HG03457 (cell line): ENCODE measurements around the gene ULBP1.
"Not testable (repeated sequence)": the region's sequence is repeated elsewhere in the genome, so short reads cannot be mapped to it uniquely, and the experiment has no call there.

Experiments used
- ATAC-seq: cut with Tn5 transposase; IDR thresholded peaks from one replicate; pipeline ENCODE4 v1.9.1; 2021; ENCODE audit warnings: moderate number of reproducible peaks; ENCODE audit not compliant: unreplicated experiment

ULBP1 gene

DNA sequence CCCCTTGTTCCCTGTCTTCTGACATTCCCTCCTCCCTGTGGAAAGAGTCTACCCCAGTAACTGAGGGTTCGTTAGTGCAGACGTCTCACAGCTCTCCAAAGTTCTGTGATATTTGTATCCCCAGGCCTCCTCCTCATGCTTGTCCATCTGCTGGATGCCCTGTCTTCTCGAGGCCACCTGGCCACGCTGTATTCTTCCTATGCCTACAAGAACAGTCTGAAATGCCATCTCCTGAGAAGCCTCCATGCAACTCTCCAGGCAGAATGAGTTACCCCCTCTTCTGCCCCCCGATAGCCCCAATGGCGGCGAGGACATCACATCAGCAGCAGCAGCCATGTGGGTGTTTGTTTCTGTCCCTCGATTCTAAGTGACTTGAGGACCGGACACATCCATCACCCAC lies 12.6 kb upstream of the ULBP1 start:
- no peak for ATAC-seq

DNA sequence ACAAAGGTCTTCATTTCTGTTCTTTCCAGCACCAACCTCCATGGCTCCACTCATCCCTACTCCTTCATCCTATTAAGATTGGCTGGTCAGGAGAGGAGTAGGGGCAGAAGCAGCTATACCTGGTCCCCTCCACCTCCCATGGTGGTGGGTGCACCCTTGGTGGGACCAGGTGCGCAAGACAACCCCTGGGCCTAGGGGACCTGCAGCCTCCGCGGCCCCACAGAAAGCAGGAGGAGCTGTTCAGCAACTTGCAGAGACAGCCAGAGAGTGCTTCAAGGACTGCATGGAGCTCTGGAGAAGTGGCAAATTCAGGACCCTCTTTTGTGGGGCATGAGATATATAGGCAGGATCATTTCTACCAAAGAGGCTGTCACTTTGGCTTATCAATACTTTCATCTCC lies 12.1 kb upstream of the ULBP1 start:
- no peak for ATAC-seq

DNA sequence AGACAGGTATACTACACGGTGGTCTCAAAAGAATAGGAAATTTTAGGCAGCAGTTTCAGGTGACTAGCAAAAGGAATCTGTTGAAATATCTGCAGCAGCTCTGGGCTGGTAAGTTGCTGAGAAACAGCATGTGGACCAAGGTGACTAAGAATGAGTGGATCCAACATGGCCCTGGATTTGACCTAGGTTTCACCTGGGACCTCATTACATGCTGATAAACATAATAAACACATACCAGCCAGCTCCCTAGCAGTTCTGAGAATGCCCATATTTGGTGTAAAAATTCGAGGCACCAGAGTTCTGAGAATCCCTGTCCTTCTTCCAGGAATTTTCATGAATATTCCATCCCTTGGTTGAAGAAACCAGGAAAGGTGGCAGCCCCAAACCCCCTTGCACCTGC lies 10.4 kb upstream of the ULBP1 start:
- not testable (repeated sequence) for ATAC-seq

DNA sequence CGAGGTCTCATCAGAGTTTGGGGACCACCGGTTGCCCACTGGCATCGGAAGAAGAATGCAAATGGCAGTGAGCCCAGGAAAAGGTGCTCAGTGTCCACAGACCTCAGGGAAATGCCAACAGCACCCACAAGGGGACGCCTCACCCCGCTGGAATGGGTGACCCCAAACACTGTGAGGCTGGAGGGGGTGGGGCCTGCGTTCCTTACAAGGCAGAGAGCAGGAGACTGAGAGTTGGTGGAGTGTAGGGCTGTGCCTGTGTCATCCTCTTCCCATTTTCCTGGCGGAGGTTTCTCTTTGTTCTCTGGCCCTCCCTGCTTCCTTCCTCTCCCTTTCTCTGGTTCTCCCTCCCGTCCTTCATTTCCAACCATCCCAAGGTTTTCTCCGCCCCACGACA lies 9.8 kb upstream of the ULBP1 start:
- ATAC-seq = not testable (repeated sequence)

DNA sequence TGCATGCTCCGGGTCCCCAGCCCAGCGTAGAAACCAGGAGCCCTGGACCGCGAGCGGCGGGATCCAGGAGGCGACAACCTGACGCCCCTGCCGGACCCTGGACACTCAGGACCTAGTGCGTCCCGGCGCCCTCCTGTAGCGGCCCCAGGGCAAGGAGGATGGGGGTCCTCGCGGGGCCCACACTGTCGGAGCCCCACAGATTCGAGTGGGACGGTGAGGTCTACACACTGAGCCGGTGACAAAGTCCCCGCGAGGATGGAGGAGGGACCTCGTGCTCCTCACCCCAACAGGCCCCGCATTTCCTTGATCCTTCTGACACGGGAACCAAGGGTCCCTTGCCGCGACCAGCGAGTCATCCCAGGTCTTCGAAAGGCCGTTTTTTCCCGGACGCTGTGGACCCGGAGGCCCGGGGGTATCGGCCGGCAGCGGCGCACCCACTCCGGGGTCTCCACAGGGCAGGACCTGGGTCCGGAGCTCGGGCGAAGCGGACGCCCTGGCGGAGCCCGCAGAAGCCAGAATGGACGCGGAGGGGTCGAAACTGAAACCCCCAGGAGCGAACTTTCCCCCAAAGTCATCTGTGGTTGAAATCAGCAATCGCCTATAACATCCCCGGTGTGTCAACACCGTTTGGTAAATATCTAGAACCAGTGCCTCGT lies 9.3 kb upstream of the ULBP1 start:
- ATAC-seq = not testable (repeated sequence)

DNA sequence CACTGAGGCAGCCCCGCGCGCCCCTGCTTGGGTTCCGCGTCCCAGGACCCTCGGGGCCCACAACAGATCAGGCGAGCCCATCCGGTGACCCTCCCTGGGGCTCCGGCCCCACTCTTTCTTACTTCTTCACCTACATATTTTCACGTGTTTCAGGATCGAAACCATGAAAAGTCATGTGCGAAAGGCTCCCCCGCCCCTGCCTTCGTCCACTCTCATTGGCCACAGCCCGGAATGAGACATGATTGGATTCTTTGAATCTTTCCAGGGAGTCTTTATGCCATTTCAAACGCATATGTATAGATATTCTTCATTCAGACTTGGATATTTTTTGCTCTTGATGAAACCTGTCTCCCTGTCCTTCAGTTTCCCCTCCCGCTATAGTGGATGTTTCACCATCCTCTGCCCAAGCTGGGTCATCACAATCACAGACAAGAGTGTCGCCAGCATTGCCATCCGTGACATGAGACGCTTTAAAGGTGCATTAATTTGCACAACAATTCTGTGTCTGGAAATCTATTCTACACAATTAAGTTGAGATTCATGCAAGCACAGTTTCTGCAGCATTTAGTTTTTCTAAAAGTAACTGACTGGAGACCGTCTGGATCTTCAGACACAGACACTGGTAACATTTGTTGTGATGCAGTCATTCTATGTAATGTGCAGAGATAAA lies 8.6 kb upstream of the ULBP1 start:
- not testable (repeated sequence) for ATAC-seq

DNA sequence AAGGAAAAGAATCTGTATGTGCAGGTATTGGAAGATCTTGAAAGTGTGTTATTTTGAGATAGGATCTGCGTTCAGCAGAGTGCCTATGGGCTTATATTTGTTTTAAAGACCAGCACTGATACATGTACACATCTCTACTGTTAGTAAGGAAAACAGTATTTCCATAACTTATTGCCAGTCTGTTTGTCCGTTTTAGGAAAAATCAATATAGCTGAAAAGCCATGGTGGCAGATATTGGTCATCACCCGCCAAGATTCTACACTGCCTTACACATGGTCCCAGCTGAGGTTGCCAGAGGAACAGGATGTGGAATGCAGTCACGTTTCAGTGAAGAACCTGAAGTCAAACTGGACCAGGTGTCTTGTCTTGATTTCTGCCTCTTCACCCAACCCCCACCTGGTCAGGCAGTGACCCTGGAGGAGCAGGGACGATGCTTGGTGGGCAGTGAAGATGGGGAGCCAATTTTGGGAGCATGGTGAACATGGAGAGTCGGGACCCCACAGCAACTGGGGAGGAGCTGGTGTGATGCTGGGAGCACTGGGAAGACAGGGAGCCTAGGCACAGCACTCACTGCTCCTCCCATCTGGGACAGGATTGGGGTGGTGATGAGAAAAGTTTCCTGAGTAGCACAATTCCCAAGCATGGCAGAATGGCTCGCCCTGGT lies 8.0 kb upstream of the ULBP1 start:
- not testable (repeated sequence) for ATAC-seq

DNA sequence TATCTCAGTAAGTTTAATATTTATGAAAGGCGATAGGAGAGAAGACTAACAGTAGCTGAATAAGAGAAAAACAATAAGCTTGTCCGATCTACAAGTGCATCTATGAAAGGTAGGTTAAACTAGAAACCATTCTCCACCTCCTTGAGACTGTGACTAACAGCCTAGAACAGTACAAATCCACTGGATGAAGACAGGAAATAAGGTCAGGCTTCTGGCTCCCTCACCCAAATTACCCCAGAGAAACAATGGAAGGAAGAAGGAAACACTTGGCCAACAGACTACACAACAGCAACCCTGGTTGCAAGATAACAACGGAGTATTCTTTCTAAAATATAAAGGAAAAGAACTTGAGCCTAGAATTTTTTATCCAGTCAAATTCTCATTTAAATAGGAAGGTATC lies 5.6 kb upstream of the ULBP1 start:
- not testable (repeated sequence) for ATAC-seq

DNA sequence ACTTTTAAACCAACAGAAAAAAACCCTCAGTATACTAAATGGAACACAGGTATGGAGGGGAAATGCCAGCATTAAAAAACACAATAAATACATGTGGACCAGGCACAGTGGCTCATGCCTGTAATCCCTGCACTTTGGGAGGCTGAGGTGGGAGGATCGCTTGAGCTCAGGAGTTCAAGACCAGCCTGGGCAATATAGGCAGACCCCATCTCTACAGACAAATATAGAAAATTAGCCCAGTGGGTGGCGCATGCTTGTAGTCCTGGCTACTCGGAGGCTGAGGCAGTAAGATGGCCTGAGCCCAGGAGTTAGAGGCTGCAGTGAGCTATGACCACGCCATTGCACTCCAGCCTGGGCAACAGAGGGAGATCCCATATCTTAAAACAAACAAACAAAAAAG lies 3.9 kb upstream of the ULBP1 start:
- ATAC-seq = not testable (repeated sequence)

DNA sequence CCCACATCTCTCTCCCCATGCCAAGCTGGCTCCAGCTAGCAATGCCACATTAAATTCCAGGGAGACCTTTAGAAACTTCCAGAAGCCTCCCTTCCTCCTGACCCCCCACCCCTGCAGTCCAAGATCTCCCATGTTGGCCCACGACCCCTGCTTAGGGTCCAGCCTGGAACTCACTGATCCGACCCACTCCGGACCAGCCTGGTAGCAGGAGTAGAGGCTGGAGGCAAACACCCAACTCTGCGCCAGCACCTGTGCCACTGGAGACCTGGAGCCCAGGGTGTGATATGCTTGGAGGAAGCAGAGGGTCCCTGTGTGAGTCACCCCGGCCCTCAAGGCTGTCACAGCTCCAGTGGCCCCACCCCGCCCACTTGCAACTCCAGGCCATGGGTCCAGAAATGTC lies 3.3 kb upstream of the ULBP1 start:
- no peak for ATAC-seq

DNA sequence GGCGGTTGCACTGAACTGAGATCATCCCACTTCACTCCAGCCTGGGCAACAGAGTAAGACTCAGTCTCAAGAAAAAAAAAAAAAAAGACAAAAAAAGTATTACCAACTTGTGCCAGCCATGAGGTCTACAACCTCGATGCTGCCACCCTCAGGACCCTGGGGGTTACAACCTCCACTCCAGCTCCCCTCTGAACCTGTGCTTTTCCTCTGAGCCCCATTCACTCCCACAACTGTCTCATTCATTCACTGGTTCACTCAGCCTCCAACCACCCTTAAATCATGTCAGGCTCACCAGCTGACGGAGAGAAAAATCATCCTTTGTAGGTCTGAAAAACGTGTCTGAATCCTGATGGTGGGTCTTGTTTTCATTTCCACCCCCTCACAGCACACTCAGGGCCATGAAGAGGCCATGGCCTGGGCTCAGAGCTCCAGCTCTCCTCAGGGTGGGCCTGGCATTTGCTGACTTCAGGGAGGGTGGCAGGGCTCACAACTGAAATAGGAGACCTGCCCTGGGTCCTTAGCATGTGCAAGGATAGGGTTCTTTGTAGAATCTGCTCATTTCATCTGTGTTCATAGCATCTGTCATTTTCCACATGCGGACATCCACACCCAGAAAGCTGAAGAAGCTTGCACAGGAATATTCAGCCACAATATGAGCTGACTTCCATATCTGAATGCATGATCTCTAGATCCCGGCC lies 1.9 kb upstream of the ULBP1 start:
- ATAC-seq = no peak

DNA sequence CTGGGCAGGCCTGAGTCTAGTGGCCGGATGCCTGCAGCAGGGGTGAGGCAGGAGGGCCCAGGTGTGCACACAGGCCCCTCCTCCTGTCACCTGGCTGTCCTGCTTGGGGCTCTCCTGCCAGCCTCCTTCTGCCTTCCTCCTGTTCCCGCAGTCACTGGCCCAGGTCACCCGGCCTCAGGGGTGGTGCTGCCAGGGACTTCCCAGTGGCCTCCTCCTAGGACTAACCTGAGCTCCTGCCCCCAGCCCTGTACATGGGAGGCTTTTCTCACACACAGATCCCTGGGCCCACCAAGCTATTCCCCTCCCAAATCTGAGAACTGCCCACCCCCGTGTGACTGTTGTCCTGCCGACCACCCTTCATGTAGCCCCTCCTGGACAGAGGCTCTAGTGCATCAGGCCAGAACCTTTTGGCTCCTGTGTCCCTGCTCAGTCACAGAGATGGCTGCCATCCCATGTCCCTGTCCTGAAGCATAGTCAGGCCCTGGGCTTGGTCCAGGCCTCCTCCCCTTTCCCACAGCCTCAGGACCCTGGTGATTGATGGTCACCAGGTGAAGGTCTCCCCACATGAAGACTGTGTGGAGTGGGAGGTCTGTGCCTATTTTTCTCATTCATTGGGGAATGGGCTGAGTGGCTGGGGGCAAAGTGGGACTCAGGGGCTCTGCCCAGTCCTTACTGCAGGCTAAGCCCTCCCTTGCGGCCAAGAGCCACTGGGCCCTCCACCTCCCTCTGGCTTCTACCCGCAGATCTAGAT lies 1.1 kb upstream of the ULBP1 start:
- ATAC-seq = no peak

DNA sequence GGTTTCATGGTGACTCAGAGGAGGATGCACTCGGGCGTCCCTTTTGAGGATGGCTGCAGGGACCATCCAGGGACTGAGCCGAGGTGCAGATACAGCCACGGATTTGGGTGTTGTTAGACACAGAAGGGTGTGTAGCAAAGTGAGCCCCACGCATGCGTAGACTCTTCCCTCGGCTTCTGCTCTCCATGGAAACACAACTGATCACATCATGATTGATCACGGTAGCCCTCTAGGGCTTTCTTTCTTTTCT lies 606 bp upstream of the ULBP1 start:
- ATAC-seq = peak; percentile 15

DNA sequence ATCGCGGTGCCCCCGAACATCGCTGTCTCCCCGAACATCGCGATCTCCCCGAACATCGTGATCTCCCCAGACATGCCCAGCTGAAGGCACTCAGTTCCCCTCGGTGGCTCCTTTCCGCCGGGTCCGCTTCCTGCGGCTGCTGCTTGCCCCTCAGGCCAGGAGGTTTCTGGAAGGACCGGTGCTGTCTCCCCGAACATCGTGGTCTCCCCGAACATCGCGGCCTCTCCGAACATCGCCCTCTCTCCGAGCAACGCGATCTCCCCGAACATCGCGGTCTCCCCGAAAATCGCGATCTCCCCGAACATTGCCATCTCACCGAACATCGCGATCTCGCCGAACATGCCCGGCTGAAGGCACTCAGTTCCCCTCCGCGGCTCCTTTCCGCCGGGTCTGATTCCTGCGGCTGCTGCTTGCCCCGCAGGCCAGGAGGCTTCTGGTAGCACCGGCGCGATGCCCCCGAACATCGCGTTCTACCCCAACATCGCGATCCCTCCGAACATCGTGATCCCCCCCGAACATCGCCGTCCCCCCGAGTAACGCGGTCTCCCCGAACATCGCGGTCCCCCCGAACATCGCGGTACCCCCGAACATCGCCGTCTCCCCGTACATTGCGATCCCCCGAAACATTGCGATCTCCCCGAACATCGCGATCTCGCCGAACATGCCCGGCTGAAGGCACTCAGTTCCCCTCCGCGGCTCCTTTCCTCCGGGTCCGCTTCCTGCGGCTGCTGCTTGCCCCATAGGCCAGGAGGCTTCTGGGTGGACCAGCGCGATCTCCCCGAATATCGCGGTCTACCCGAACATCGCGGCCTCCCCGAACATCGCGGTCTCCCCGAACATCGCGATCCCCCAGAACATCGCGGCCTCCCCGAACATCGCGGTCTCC lies 808 bp downstream of the ULBP1 start:
- ATAC-seq = no peak

DNA sequence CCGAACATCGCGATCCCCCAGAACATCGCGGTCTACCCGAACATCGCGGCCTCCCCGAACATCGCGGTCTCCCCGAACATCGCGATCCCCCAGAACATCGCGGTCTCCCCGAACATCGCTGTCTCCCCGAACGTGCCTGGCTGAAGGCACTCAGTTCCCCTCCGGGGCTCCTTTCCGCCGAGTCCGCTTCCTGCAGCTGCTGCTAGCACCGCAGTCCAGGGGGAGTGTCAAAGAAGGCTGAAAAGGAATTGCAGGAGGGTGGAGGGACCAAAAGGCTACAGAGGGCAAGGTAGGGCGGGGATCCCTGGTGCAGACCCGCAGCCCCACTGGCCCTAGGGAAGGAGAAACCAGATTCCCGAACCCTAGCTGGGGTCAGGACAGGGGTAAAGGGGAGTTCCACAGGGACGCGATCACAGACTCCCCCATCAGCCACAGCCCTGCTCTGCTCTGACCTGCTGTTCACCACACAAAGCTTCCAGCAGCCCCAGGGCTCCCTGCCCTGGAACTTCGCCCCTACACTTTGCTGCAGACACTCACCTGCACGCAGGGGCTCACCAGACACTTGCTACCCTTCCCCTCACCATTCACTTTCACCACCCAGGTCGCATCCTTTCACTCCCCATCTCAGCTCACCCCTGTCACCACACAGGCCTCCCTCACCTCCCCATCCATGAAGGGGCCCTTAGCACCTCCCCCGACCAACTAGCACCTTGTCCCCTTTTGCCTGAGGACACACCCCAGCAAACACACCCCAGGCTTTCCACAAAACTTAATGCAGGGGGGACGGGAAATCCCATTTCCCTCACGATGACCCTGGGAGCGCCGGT lies 1.7 kb downstream of the ULBP1 start:
- ATAC-seq = no peak

DNA sequence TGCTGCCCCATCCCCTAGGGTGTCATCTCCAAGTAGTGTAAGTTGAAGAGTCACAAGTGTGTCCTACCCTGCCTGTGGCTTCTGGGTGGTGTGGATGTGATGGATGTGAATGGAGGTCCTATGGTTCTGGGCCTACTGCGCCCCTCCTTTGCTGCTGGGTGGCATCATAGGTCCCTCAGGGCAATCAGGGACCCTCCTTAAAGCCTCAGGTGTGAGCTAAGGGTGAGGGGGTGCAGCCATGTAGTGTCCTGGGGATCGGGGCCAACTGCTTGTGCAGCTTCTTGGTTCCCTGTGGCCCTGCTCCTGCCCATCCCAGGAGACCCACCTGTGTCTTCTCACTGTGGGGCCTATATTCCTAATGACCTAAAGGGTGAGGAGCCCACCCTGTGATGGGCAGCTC lies 2.6 kb downstream of the ULBP1 start:
- not testable (repeated sequence) for ATAC-seq

DNA sequence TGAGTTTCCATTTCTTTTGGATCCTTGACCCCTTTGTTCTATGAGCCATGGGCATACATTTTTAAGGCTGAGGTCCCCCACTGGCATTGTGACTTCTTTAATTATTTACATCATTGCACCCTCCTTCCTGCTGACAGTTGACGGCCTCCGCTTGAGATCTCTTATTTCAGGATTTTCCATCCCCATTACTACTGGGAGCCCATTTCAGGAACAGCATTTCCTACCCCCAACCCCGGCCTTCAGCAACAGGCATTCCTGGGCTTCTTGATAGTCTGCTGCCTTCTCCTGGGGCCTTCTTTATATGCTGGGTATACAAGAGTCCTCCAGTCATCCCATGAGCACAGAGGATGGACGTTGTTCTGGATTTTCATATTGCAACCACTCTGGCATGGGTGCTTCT lies 3.8 kb downstream of the ULBP1 start:
- no peak for ATAC-seq

DNA sequence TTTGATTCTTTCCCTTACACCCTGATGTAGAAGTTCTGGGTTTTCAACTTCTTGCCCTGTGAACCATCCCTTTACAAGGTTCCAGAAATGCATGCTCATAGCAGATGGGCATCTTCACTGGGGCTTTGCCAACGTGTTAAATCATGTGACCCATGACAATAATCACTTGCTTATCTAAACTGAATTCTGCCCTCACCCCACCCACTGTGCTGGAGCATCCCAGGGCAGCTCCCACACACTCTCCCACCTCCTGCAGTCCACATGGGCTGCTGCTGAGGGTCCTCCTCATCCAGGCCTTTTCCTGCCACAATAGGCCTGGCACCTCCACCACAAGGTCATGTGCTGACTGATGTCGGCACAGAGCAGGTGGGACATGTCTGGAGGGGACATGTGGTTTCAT lies 4.3 kb downstream of the ULBP1 start:
- ATAC-seq = not testable (repeated sequence)

DNA sequence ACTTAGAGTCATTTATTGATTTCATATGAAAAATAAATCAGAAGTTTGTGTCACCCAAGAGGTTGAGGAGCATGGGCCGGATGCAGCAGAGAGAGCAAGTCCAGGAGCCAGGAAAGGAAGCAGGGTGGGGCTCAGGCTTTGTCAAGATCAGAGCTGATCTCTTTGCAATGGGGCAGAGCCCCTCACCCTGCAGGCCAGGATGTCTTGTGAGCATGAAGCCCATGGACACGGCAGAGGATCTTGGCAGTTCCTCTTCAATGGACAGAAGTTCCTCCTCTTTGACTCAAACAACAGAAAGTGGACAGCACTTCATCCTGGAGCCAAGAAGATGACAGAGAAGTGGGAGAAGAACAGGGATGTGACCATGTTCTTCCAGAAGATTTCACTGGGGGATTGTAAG lies 5.2 kb downstream of the ULBP1 start:
- not testable (repeated sequence) for ATAC-seq
